NCI-H2227 (cell line): ENCODE data around the gene ZACN.

Experiments used
- DNase-seq: peaks from one replicate; lab custom pipeline; 2025; ENCODE audit not compliant: unreplicated experiment; lab: John Stamatoyannopoulos, UW

The ZACN gene

GRCh38 chr17:76080768-76081287 is 1.8 kb downstream of the ZACN start:
- no peak for DNase-seq

DNA sequence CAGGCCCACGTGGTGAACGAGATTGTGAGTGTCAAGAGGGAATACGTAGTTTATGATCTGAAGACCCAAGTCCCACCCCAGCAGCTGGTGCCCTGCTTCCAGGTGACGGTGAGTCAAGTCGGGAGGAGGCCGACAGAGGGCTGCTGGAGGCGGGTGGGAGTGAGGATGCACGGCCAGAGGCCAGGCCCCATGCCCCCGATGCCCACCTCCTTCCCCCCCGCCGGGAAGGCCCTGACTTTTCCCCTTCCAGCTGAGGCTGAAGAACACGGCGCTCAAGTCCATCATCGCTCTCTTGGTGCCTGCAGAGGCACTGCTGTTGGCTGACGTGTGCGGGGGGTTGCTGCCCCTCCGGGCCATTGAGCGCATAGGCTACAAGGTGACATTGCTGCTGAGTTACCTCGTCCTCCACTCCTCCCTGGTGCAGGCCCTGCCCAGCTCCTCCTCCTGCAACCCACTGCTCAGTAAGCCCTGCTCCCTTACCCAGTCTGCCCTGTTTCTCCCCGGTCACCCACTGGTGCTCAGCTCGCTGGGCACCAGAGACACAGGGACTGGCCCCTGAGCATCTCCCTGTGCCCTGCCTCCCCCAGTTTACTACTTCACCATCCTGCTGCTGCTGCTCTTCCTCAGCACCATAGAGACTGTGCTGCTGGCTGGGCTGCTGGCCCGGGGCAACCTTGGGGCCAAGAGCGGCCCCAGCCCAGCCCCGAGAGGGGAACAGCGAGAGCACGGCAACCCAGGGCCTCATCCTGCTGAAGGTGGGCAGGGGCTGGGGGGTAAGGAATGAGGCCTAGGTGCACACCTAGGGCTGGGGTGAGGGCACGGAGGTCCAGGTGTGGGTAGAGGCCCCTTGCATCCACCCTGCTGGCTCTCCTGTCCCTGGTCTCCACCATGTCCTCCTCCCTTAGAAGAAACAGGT is 2.6 kb downstream of the ZACN start:
- DNase-seq = no peak

DNA sequence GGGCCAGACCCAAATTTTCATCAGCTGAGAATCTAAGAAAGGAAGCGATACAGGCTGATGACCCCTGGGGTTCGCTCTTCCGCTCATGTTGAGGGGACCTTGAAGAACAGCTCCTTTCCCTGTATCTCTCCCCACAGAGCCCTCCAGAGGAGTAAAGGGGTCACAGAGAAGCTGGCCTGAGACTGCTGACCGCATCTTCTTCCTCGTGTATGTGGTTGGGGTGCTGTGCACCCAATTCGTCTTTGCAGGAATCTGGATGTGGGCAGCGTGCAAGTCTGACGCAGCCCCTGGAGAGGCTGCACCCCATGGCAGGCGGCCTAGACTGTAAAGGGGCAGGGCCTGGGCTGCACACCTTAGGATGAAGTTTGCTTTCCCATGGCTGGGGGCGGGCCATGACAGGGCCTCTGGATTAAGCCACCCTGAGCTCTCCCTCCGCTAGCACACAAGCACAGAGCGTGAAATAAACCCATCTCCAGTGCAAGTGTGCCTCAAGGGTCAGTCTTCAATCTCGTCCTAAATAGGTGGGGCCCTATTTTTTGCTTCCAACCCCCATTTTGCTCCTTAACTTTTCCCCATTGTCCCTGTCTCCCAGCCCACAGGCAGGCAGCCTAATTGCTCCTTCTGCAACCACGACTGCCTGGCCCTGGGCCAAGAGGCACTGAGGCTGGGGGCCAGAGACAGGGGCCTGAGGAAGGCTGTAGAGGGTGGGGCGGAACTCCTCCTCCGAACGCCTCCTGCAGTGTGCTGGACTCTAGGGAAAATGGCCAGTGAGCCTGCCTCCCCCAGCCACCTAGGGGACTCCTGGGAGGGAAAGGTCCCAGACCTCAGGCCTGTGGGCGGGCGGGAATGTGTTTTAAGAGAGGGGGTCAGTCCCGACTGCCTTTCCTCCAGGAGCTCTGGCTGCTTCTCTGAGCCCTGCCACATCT is 3.6 kb downstream of the ZACN start:
- no peak for DNase-seq

DNA sequence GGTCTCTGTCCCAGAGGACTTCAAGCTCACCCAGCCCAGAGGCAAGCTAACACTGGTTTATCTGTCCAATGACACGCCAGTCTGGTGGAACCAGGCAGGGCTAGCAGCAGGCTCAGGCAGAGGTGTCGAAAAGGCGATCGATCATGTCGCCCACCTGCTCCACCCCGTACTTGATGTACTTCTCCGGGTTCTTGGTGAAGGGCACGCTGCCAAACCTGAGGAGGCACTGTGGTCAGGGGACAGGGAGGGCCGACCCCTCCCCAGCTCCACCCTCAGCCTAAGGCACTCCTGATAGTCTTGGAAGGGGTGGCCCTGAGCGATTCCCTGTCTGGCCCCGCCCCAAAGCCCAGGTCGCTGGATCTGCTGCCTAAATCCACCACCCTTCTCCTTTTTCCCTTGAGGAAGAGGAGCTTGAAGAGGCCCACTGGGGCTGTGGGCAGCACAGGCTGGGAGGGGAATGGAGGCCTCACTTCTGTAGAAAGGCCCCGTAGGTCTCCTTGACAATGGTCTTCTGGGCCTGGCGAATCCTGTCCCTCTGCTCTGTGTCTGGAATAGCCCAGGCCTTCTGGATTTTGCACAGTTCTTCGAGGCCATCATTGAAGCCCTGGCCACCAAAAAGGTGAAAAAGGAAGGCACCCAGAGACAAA is 4.7 kb downstream of the ZACN start:
- DNase-seq = no peak

DNA sequence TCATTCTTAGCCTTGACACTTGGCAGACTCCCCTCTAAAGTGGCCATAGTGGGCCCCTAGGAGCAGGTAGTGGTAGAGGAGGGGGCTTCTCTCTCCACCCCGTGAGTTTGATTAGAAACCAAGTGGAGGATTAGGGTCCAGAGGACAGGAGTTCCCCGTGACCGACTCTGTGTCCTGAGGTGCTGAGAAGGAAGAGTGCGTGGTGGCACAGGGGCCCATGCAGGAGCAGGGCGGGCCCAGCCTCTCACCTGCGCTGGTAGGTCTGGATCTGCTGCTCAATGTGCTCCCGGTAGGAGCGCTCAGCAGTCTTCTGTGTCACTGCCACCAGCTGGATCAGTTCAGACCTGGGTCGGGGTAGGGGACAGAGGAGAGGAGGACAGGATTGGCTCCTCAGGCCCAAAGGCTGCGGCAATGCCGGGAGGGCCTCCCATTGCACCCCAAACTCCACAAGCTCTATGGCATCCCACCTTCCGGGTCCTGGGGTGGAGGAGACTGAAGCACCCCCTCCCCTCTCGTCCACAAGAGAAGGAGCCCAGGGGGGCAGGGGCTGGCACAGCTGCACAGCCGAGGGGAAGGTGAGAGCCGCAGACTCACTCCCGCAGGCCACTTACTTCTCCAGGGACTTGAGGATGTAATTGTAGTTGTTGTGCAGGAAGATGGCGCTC is 6.2 kb downstream of the ZACN start:
- no peak for DNase-seq

- no peak for DNase-seq
Observed at GRCh38 chr17:76085731-76086366, 6.9 kb downstream of the ZACN start.

DNA sequence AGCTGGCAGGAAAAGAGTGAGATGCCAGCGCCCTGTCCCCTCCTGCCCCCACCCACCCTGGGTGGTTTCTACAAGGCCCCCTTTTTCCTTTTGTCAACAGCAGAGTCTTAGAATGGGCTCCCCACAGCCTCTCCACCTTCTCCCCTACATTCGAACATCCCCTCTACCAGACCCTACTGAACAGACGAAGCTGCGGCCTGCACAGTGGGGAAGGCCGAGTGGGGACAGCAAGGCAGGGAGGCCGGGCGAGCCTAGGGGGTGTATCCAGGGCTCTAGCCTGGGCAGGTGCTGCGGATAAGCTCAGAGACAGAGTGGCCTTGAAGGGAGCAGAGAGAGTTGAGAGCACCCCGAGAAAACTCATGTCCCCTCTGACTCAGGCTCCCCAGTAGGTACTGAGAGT is 7.4 kb downstream of the ZACN start:
- DNase-seq = no peak

DNA sequence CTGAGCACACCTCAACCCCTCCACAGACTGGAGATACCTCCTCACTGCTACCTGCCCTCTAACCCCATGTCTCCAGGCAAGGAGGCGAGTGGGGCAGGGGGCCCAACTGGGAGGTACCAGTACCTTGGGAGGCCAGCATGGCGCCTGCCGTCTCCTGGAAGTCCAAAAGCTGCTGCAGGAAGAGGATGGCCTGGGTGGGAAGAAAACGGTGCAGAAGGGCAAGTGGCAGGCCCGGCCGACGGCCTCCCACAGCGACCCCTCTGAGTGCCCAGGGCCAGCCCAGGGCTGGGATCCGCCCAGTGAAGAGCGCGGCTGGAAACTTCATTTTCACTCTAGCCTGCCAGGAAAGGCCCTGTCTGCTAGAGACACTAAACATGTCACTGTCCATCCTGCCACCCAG is 8.5 kb downstream of the ZACN start:
- no peak for DNase-seq

GRCh38 chr17:76088041-76088867 is 9.3 kb downstream of the ZACN start:
- no peak for DNase-seq

GRCh38 chr17:76088868-76089576 is 10.0 kb downstream of the ZACN start:
- no peak for DNase-seq

- no peak for DNase-seq
Observed at GRCh38 chr17:76089680-76090516, 10.9 kb downstream of the ZACN start.

- DNase-seq = no peak
Observed at GRCh38 chr17:76090517-76091129, 11.6 kb downstream of the ZACN start.

DNA sequence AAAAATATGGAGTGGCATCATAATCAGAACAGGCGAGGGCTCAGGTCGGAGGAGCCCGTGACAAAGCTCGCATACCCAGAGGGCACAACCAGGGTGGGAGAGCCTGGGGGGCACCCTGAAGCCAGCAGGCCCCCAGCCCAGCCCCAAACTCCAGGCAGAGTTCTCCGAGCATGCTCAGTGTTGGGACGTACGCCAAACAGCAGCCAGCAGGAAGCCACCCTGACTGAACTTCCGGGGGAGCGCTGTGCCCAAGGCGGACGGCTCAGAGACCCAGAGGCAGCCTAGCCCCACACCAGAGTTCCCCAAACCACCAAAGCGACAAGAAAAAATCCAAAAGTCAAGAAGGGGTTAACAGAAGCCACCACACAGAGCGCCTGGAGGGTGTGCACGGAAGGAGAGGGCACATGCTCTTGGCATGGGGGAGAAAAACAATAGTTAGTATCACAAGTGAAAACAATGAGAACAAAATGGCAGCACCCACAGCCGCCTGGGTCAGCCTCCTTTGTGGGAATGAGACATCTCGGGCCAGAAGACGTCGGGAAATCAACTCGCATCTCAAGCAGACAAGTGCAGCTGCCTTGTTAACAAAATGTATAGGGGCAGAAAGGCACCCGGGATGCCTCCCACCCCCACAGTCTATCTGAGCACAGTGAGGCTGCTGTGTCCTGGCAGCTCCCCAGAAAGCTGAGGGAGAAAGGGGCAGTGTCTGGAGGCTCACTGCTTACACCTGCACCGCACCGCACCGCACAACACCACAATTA is 12.7 kb downstream of the ZACN start:
- no peak for DNase-seq

- no peak for DNase-seq
Observed at GRCh38 chr17:76092526-76093413, 13.8 kb downstream of the ZACN start.

DNA sequence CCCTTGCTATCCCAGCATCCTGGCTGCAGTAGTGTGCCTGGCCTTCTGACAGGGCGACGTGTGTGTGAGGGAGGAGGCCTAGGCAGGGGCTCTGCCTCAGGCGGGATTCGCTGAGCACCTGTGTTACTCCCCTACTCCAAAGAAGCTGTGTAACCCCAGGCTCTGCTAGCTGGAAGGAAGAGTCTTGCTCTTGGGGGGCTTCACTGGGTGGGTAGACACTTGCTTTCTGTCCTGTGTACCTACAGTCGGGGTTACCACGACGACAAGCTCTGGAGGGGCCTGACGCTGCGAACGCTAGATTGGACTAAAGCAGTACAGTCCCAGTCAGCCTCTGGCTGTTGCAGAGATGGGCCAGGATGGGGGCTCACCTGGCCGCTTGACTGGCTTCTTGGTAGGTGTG is 15.1 kb downstream of the ZACN start:
- no peak for DNase-seq

DNA sequence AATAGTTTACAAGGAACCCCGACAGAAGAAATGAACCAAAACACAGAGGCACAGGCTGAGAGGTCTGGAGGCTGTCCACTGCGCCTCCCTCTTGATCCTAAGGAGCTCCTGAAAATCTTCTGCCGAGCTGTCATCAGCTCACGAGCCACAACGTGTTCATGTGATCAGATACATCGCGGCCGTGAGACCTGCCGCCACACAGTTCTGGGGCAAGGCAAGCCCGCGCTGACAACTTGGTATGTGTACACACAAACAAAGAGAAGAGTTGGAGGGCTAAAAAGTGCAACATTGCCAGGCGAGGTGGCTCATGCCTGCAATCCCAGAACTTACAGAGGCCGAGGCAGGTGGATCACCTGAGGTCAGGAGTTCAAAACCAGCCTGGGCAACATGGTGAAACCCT is 17.0 kb downstream of the ZACN start:
- DNase-seq = no peak
